Measurements from ENCODE around the gene WDCP.
"Not testable (repeated sequence)": the region's sequence is repeated elsewhere in the genome, so short reads cannot be mapped to it uniquely, and the experiment has no call there.

WDCP gene

DNA sequence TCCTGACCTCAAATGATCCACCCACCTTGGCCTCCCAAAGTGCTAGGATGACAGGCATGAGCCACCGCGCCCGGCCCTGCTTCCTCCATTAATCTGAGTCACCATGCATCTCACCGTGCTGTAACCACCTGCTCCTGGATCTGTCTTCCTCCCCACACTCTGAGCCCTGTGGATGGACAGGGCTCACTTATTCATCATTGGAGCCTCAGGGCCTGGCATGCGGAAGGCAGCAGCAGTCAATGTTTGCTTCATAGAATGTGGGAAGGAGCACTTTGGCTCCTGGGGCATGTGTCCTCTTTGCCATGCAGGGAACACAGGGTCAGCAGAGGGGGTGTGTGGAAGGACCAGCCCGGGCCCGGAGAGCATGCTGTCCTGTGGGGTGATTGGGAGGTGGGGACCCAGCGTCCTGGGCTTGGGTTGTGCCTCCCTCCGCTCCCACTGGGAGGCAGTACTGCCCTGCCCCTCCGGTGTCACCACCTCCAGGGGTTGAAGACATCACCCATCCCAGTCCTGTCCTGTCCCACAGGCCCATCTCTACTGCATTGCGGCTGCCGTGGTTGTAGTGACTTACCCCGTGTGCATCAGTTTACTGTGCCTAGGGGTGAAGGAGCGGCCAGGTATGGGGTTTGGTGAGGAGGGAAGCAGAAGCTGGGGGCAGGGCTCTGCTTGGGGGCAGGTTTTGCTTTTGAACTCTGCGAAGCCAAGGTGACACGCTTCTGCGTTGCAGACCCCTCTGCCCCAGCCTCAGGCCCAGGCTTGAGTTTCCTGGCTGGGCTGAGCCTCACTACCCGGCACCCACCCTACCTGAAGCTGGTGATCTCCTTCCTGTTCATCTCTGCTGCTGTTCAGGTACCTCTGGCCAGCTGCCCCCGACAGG is 25.8 kb downstream of the WDCP start:
- no peak for DNase-seq

- DNase-seq, result no peak
Observed at GRCh38 chr2:24020244-24020643, 26.9 kb downstream of the WDCP start.

DNA sequence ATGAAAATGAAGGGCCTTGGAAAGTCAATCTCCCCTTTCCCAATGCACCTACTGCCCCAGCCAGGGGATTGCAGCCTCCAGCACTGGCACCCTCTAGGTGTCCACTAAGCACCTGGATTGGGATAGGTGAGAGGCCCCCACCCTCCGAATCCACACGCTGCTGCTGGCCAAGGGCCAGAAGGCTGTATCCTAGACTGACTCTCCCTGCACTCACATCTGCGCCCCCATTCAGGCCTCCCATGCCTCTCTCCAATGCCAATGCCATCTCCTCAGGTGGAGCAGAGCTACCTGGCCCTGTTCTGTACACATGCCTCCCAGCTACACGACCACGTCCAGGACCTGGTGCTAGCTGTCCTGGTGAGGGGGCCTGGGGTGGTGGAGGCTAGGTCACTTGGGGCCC is 27.5 kb downstream of the WDCP start:
- DNase-seq, result no peak

- DNase-seq, result no peak
Observed at GRCh38 chr2:24018241-24018640, 28.9 kb downstream of the WDCP start.

DNA sequence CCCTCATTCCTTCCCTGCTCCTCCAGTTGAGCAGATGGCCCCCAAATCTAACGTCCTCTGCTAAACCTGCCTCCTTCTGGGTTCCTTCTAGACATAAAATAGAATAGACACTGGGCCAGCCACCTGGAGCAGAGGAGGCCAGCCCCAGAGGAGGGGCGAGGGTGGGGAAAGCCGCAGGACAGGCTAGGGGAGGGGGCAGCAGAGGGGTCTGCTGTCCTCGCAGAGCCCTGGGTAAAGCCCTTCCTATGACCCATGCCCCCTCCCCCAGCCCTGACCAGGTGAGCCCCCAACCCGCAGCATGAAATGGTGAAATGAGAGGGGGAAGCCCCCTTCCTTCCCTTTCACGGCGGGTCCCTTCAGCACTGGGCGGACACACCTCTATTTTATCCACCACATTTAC is 29.5 kb downstream of the WDCP start:
- DNase-seq, result no peak

DNA sequence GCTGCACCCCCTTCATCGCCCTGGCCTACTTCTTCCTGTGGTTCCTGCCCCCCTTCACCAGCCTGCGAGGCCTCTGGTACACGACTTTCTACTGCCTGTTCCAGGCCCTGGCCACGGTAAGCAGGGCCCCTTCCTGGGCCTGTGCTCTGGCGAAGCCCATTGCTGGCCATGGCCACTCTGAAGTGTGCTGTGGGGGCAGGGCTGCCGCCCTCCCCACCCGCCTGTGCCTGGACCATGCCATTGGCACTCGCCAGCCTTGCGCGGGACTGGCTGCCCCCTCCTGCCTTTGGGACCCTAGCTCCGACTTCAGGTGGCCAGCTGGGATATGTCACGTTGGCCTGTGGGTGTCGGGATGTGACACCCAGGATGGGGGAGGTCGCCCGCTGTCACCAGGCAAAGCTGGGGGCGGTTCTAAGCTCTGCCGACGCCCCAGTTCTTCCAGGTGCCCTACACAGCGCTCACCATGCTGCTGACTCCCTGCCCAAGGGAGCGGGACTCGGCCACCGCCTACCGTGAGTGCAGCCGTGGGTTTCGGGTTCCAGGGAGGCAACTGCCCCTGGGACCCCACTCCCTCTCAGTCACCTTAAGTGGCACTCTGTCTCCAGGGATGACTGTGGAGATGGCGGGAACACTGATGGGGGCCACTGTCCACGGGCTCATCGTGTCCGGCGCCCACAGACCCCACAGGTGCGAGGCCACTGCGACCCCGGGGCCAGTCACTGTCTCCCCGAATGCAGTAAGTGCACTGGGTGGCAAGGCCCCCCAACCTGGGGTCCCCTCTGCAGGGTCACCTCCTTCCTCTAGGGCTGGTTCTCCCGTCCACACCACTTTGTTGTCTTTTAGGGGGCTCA is 30.1 kb downstream of the WDCP start:
- DNase-seq, result no peak

- DNase-seq, result no peak
Observed at GRCh38 chr2:24016376-24016761, 30.8 kb downstream of the WDCP start.

DNA sequence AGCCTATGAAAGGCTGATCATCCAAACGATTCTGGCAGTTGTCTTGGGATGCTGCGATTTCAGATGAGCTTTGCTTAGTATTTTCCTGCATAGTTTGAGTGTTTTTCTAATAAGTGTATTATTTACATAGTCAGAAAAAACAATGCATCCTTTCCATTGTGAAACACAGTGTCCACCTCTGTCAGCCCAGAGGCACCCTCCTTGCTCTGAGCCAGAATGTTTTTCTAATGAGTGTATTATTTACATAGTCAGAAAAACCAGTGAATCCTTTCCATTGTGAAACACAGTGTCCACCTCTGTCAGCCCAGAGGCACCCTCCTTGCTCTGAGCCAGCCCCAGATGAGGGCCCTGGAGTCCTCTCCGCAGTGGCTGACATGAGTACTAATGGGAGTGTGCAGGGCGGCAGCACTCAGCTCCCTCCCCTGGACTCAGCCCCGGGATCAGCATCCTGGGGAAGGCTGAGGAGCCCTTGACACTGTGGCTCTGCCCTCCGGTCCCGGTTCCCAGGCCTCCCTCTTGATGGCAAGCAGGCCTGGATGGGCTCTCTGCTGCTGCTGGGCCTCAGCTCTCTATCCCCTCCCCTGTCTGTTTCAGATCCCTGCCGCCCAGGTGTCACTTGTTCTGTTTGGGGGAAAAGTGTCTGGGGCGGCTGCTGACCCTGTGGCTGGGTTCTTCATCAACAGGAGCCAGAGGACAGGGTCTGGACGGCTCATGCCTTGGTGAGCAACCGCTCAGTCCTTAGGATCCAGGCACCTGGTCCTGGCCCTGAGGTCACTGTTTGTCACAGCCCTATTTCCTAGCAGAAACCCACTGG is 31.4 kb downstream of the WDCP start:
- no peak for DNase-seq

- DNase-seq, result not testable (repeated sequence)
Observed at GRCh38 chr2:24014902-24015301, 32.3 kb downstream of the WDCP start.

- no peak for DNase-seq
Observed at GRCh38 chr2:24012521-24013188, 34.5 kb downstream of the WDCP start.

DNA sequence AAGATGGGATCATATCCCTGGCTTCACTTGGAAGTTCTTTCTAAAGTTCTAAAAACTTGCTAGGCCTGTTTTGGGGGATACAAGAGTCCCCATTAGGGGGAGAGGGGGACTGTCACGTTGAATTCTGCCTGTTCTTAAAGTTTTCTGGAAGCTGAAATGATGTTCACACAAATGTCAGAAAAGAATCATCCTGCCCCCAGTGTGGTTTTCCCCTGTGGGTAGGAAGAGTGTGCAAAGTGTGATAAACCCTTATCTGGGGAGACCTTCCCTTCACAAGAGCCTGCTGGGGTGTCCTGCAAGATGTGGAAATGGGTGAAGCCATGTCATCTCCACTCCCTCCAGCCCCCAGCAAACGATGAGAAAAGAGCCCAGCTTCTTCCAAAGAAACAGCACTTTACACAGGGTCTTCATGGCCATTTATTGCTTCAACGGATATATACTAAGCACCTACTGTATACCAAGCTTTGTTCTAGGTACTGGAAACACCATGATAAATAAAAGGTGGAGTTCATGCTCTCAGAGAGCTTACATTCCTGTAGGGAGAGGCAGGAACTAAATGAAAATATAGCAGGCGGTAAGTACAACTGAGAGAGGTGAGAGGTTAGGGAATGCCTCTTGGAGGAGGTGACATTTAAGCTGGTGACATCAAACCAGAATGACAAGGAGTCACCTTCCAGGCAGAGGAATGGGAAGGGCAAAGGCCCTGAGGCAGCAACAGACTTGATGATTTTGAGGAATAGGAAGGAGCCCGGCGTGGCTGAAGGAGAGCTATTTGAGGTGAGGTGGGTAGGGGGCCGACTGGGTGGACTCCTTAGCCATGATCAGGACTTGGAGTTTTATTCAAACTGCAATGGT is 35.7 kb downstream of the WDCP start:
- DNase-seq, result no peak

GRCh38 chr2:24010477-24011249 is 36.5 kb downstream of the WDCP start:
- no peak for DNase-seq

- DNase-seq, result no peak
Observed at GRCh38 chr2:24009680-24010476, 37.3 kb downstream of the WDCP start, which contains the start of gene MFSD2B. MFSD2B (plus strand) TSS chr2:24010085; CDS start chr2:24010097, 12 bp downstream.

GRCh38 chr2:24009367-24009679 is 37.9 kb downstream of the WDCP start:
- no peak for DNase-seq

GRCh38 chr2:24008672-24009366 is 38.4 kb downstream of the WDCP start:
- DNase-seq, result no peak

GRCh38 chr2:24007693-24008092 is 39.5 kb downstream of the WDCP start:
- no peak for DNase-seq

DNA sequence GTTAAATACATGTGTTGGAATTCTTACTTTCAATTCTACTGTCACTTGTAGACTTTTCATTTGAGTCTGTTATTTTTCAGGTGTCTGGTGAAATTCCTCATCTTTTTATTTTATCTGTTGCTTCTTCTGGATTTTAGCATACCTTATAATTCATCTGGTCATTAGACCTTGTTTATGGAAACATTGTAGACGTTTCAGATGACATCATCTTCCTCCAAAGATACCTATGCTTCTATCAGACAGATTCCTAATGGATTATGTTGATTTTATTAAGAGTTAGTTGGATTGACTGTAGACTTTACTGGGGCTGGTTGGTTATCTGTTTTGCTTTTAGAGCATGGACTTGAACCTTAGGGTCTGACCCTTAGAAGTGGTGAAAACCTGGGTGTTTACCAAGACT is 52.6 kb downstream of the WDCP start:
- no peak for DNase-seq

DNA sequence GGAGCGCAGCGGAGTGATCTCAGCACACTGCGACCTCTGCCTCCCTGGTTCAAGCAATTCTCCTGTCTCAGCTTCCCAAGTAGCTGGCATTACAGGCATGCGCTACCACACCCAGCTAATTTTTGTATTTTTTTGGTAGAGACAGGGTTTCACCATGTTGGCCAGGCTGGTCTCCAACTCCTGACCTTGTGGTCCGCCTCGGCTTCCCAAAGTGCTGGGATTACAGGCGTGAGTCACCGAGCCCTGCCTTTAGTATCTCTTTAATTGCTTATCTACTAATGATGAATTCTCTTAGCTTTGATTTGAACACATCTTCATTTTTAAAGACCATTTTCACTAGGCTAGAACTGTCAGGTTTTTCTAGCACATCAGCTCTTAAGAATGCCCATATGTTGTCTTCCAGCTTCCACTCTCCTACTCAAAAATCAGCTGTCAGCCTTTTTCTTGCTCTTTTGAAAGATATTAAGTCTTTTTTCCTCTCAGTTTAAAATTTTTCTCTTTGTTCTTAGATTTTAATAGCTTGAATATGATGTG is 53.4 kb downstream of the WDCP start:
- DNase-seq, result no peak

- no peak for DNase-seq
Observed at GRCh38 chr2:23992931-23993330, 54.3 kb downstream of the WDCP start.
